Frontal cortex (tissue), 4 donors: ENCODE results near the gene PSMD3. TPM values are rescaled to one million over a fixed set of nuclear protein-coding genes. Genes with fewer than 3 reads are reported as not detected.
A peak's percentile ranks its signal among the peaks of the same experiment; 100 is the strongest.
"Not testable (repeated sequence)": the region's sequence is repeated elsewhere in the genome, so short reads cannot be mapped to it uniquely, and the experiment has no call there.

Experiments
- DNase-seq, 2 donors: peaks; one replicate each; pipeline ENCODE4 v3.0.0; 2012; ENCODE audit warnings: low spot score in 2 of 2
- FAIRE-seq: peaks from 2 replicates; lab custom pipeline; 2012; peaks lifted over from hg19 to GRCh38; lab: Jason Lieb, UNC
- total RNA-seq: library from RNA; depleted of rRNA; stranded (reverse); fragments of >200 nt; gene quantifications from one replicate; pipeline ENCODE4 v1.2.3, GENCODE V29; 2014
- donor health status: control.
- donor health status: control.
- donor health status: control.

Gene PSMD3
- total RNA-seq, 1 donor from 2014 or later: 77.0 TPM

DNA sequence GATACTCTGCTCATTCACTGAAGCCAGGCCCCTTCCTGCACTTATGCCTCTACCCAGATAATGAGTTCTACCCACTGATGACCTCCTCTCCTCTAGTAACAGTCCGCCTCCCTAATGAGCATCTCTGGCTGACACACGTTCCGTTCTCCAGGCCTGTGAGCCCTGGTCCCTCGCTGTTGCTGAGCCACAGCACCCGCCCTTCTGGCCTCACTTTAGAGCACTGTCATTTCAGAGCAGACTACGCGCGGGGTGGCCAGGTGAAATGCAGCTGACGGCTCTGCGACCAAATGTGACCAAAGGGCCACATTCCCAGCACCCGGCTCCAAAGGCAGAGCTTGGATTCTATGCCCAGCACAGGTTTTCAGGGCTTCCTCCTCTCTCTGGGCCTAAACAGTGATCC lies 13.8 kb downstream of the PSMD3 start:
- DNase-seq (no peak), FAIRE-seq (no peak)

- DNase-seq: no peak
- no peak for FAIRE-seq
Measured at GRCh38 chr17:39995438-39995837, 14.8 kb downstream of the PSMD3 start.

DNA sequence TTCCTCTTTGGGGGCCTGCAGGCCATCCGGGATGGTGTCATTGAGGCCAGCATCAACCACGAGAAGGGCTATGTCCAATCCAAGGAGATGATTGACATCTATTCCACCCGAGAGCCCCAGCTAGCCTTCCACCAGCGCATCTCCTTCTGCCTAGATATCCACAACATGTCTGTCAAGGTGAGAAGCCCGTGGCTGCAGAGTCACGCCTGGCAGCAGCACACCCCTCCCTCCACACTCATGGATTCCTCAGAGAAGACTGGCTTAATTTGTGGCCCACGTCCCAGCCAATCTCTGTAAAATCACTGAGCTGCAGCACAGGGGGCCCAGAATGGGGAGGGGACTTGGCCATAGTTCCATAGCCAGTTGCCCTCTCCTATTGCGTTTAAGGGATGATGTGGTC lies 15.6 kb downstream of the PSMD3 start:
- FAIRE-seq (no peak), DNase-seq (no peak)

DNA sequence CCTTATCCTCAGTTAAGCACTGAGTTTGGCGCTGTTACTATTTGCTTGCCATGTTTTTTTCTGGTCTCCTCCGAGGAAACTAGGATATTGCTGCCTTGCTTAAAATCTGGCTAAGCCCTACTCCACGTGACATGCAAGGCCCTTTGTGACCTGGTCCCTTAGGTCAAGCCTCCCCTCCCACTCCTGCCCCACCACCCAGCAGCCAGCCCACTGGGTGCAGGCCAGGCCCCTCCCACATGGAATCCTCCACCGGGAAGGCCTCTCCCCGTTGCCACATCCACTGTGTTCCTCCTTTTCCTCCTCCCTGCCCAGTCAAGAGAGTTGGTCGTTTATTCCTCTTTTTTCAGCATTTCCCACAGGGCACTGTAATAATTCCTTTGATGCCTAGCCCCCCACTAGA lies 16.2 kb downstream of the PSMD3 start:
- FAIRE-seq: no peak
- DNase-seq: no peak

GRCh38 chr17:39997543-39997942 lies 16.9 kb downstream of the PSMD3 start:
- no peak for DNase-seq
- FAIRE-seq: no peak

GRCh38 chr17:39999067-39999466 lies 18.5 kb downstream of the PSMD3 start:
- FAIRE-seq (no peak), DNase-seq (no peak)

- no peak for FAIRE-seq
- DNase-seq: no peak
Measured at GRCh38 chr17:40000161-40000560, 19.6 kb downstream of the PSMD3 start.

DNA sequence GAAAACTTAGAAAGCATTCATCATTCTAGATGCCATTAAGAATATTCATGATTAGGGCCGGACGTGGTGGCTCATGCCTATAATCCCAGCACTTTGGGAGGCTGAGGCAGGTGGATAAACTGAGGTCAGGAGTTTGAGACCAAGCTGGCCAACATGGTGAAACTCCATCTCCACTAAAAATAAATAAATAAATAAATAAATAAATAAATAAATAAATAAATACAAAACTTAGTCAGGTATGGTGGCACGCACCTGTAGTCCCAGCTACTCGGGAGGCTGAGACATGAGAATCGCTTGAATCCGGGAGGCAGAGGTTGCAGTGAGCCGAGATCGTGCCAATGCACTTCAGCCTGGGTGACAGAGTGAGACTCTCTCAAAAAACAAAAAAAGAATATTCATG lies 20.7 kb downstream of the PSMD3 start:
- DNase-seq, FAIRE-seq: not testable (repeated sequence)

- DNase-seq (no peak), FAIRE-seq (no peak)
Measured at GRCh38 chr17:40004072-40004471, 23.5 kb downstream of the PSMD3 start.

DNA sequence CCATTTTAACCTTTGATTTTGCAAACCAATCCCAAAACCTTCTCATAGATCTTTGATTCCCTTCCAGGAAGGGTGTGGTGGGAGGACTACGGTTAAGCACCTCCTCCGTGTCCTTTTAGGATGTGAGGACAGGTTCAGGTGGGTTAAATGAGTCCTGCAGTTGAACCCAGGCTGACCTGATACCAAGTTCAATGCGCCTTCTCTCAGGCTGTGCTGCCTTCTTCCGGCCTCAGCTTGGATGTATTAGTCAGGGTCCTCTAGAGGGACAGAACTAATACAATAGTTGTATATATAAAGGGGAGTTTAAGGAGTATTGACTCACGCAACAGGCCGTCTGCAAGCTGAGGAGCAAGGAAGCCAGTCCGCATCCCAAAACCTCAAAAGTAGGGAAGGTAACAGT lies 24.1 kb downstream of the PSMD3 start:
- FAIRE-seq (no peak), DNase-seq (no peak)

- DNase-seq (no peak), FAIRE-seq (no peak)
Measured at GRCh38 chr17:40005520-40005919, 24.9 kb downstream of the PSMD3 start.

- FAIRE-seq, DNase-seq: not testable (repeated sequence)
Measured at GRCh38 chr17:40010946-40011500, 30.4 kb downstream of the PSMD3 start.

- FAIRE-seq, DNase-seq: not testable (repeated sequence)
Measured at GRCh38 chr17:40012017-40012647, 31.5 kb downstream of the PSMD3 start.

- peak in 1 of 2 donors; percentile 17 for DNase-seq
- no peak for FAIRE-seq
Measured at GRCh38 chr17:40014375-40014980, 33.9 kb downstream of the PSMD3 start.

GRCh38 chr17:40015005-40015997 lies 34.7 kb downstream of the PSMD3 start, which contains the start of gene CSF3:
TSS of gene CSF3 (plus strand) at chr17:40015440. CDS start at chr17:40015475, 35 bp downstream.
- FAIRE-seq: no peak
- peak in 1 of 2 donors; percentile 11 for DNase-seq

GRCh38 chr17:40015998-40016985 lies 35.7 kb downstream of the PSMD3 start:
- no peak for DNase-seq
- no peak for FAIRE-seq

- DNase-seq (no peak), FAIRE-seq (no peak)
Measured at GRCh38 chr17:40017422-40018080, 36.9 kb downstream of the PSMD3 start.
